WI38 (cell line): ENCODE measurements around the gene NOS1AP.

ENCODE experiments used
- H3K4me3 ChIP-seq: 2 replicates; pipeline ENCODE4 v1.5.1; 2011; ENCODE audit warnings: low read depth, mild to moderate bottlenecking, control low read depth, low read length
- TF ChIP-seq, protein P1 (sequence below): IDR thresholded peaks from 2 replicates; pipeline ENCODE4 v1.5.1; 2012; ENCODE audit warnings: low read depth, mild to moderate bottlenecking, control low read depth, low read length

NOS1AP gene

DNA sequence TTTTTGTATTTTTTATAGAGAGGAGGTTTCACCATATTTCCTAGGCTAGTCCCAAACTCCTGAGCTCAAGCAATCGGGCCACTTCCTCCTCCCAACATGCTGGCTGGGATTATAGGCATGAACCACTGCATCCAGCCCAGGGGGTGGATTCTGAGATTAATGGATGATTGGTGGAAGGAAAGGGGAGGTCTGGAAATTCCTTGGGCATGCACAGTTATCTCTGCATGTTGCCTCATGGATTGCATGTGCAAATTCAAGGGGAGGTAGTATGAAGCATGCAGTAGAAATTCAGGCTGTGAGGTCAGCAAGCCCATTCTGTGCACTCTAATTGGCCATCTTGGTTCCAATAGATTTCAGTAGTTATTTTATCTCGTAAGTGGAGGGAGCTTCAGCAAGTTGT lies 182.7 kb downstream of the NOS1AP start:
- no peak overlapping the region for H3K4me3 ChIP-seq
- TF ChIP-seq, protein P1, sequence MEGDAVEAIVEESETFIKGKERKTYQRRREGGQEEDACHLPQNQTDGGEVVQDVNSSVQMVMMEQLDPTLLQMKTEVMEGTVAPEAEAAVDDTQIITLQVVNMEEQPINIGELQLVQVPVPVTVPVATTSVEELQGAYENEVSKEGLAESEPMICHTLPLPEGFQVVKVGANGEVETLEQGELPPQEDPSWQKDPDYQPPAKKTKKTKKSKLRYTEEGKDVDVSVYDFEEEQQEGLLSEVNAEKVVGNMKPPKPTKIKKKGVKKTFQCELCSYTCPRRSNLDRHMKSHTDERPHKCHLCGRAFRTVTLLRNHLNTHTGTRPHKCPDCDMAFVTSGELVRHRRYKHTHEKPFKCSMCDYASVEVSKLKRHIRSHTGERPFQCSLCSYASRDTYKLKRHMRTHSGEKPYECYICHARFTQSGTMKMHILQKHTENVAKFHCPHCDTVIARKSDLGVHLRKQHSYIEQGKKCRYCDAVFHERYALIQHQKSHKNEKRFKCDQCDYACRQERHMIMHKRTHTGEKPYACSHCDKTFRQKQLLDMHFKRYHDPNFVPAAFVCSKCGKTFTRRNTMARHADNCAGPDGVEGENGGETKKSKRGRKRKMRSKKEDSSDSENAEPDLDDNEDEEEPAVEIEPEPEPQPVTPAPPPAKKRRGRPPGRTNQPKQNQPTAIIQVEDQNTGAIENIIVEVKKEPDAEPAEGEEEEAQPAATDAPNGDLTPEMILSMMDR: no peak

- TF ChIP-seq, protein P1: no peak
- H3K4me3 ChIP-seq: no peak overlapping the region
These were observed 184.3 kb downstream of the NOS1AP start for GRCh38 chr1:162253790-162254189.

DNA sequence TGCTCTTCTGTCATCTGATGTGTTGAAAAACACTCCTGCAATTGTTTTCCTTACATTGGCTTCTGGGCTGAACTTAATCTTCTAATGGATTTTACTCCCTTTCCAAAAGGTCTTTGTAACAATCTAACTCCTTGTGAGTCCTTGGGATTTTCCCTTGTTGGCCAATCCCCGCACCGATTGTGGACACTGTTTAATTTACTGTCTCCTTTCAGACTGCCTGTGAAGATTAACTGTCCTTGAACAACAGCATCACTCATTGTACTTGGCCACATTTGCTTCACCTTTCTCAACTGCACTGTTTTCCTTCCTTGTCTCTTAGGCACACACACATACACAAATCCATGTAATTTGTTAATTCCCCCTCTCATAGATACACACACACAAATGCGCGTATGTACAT lies 186.8 kb downstream of the NOS1AP start:
- TF ChIP-seq, protein P1: no peak
- no peak overlapping the region for H3K4me3 ChIP-seq

DNA sequence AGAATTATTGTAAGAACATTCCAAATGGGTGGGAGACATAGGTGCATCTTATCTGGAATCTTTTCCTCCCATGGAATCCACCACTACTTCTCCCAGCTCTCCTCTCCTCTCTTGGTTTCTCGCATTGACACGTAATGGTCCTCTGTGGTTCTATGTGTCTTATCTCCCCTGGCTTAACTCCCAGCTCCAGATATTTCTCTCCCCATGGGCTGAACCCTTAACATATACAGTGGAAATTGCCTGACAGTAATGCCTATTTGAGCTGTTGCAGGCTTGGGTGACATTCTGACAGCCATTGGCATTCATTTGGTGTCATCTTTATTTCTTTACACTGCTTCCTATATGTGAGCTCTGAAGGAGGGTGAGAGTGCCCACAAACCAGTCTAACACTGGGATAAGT lies 188.9 kb downstream of the NOS1AP start:
- TF ChIP-seq, protein P1: no peak
- H3K4me3 ChIP-seq: no peak overlapping the region

DNA sequence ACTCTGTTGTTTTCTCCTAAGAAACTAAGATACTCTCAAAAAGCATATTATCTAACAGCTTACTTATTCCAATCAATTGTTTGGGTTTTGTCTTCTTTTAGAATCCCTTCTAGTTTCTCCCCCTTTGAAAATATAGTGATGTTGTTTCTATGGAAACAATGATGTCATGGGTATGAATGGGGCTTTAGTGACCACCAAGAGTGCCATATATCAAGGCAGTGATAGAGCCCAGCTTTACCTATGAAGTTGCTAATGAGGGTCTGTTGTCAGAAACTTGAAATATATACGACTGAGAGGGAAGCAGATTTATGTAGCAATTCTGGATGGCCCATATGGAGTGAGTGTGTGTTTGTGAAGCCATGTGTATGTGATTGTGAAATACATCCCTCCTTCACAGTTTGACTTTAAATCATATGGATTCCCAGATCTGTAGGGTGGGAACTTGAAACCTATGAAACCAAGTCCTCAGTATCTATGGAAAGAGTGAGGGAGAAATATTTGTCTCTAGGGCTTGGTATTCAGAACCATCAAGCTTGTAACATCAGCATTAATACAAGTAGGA lies 190.5 kb downstream of the NOS1AP start:
- H3K4me3 ChIP-seq: no peak overlapping the region
- TF ChIP-seq, protein P1: no peak

DNA sequence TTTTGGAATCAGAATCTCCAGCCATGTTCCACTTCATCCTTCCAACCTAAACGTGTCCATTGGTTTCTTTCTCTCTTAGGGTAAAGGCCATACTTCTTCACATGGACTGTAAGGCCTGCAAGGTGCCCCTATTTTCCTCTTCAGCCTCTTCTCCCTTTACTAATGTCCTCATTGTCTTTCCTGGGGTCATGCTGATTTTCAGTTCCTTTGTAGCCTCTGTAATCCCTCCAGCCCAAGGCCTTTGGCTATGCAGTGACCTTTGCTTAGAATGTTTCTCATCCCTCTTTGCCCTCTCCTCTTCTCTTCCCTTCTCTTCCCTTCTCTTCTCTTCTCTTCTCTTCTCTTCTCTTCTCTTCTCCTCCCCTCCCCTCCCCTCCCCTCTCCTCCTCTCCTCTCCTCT lies 194.6 kb downstream of the NOS1AP start:
- no peak overlapping the region for H3K4me3 ChIP-seq
- TF ChIP-seq, protein P1: no peak

- TF ChIP-seq, protein P1: no peak
- H3K4me3 ChIP-seq: no peak overlapping the region
These were observed 196.5 kb downstream of the NOS1AP start for GRCh38 chr1:162265983-162266382.
